Heart left ventricle (tissue), 16 donors: ENCODE data around the gene NEURL1. TPM values are rescaled to one million over a fixed set of nuclear protein-coding genes. Genes with fewer than 3 reads are reported as not detected.

Experiments used
- ATAC-seq, 4 donors: fragments of 200-7000 bp; cut with Tn5 transposase; one replicate each; pipeline ENCODE4 v1.9.1; 2020 to 2022; ENCODE audit warnings: moderate library complexity in 4 of 4, mild to moderate bottlenecking in 3 of 4, moderate number of reproducible peaks in 1 of 4
- DNase-seq, 5 donors: peaks; one replicate each; pipeline ENCODE4 v3.0.0-alpha.2; 2020
- H3K27ac ChIP-seq, 12 donors: fragments of 200-600 bp; sonication (generic) in 4 of 12; one replicate each; pipeline versions ENCODE4 v1.5.0 to v1.8.0; 2016 to 2022; ENCODE audit warnings: mild to moderate bottlenecking in 2 of 12
- H3K27me3 ChIP-seq, 9 donors: fragments of 200-600 bp; sonication (generic) in 2 of 9; one replicate each; pipeline versions ENCODE4 v1.5.1 to v1.8.0; 2016 to 2022; ENCODE audit warnings: mild to moderate bottlenecking in 3 of 9
- H3K36me3 ChIP-seq, 9 donors: fragments of 200-600 bp; sonication (generic) in 2 of 9; one replicate each; pipeline versions ENCODE4 v1.5.0 to v1.8.0; 2018 to 2022; ENCODE audit warnings: mild to moderate bottlenecking in 2 of 9
- H3K4me1 ChIP-seq, 12 donors: fragments of 200-600 bp; sonication (generic) in 4 of 12; one replicate each; pipeline versions ENCODE4 v1.5.0 to v1.8.0; 2016 to 2022; ENCODE audit warnings: mild to moderate bottlenecking in 3 of 12
- H3K4me3 ChIP-seq, 12 donors: fragments of 200-600 bp; sonication (generic) in 4 of 12; one replicate each; pipeline versions ENCODE4 v1.5.0 to v1.8.0; 2017 to 2022; ENCODE audit warnings: mild to moderate bottlenecking in 9 of 12, moderate library complexity in 4 of 12
- H3K9me3 ChIP-seq, 12 donors: fragments of 200-600 bp; sonication (generic) in 4 of 12; one replicate each; pipeline versions ENCODE4 v1.5.0 to v1.8.0; 2016 to 2022; ENCODE audit warnings: mild to moderate bottlenecking in 1 of 12
- CTCF ChIP-seq, 12 donors: fragments of 200-600 bp; sonication (generic) in 4 of 12; IDR thresholded peaks; one replicate each; pipeline versions ENCODE4 v1.5.0 to v1.8.0; 2018 to 2022; ENCODE audit warnings: antibody characterized with exemption in 12 of 12, mild to moderate bottlenecking in 5 of 12
- POLR2A ChIP-seq, 2 donors: fragments of 450-650 bp; IDR thresholded peaks; one replicate each; pipeline ENCODE4 v1.6.1; 2017; ENCODE audit warnings: antibody characterized with exemption in 2 of 2, mild to moderate bottlenecking in 2 of 2, moderate library complexity in 2 of 2
- WGBS, 4 donors: extraction: QIAGEN DNeasy Blood & Tissue Kit in 2 of 4; methylation state at CpG; one replicate each; pipeline versions ENCODE4 v1.1.5 to v1.1.7; 2013 to 2018; 5-methylcytosine and 5-hydroxymethylcytosine counted together
- intact Hi-C, 10 donors: fragments of 100-400 bp; cut with DNase I; formaldehyde crosslinking; loops; one replicate each; pipeline versions ENCODE4 v1.11.1 to v1.14.2; 2022
- polyA plus RNA-seq, 2 donors: library from polyadenylated mRNA; stranded (reverse); fragments of 200-250 nt; gene quantifications; one replicate each; pipeline ENCODE4 v1.2.3, GENCODE V29; 2013
- total RNA-seq, 9 donors: library from RNA; depleted of rRNA in 2 of 9; stranded (reverse); fragments of >200 nt in 2 of 9; fragmentation: NEBNext Ultra II Directional in 3 of 9; extraction: Animal tissue kit (Norgen Biotek cat#: 25700) in 3 of 9; gene quantifications; one replicate each; pipeline versions ENCODE4 v1.1.0 to v1.2.4, GENCODE V29; 2016 to 2023
- donor health status: ischemic (EF 13 %, LVEDD 7.1; RV severe dilation, severe dysfunction).
- donor health status: healthy with polysubstance abuse.
- donor health status: DM: no; HTN: yes; CAD: no.
- donor health status: DM: no; HTN: no; CAD: no.
- donor health status: ischemic (EF 25% LVEDD 6.9; RV normal size, moderate dysfunction).
- donor health status: ischemic (EF 25% LVEDD 5.7; RV mildly dilated, moderate dysfunction).
- donor health status: healthy.
- donor health status: DM: yes; HTN: yes; CAD: no.
- donor health status: ischemic (EF 35%, LVEDD 5.7; RV mildly dilated, moderate dysfunction).
- donor health status: nonischemic (EF 11% LVEDD 7.7; RV severe dilation, severe dysfunction).
- donor health status: DM: yes; HTN: yes; CAD: no.
- donor health status: PGD.
- donor health status: ischemic (EF 29% LVEDD 5.4; RV normal size, mild dysfunction).
- donor health status: nonischemic (EF 23%, LVEDD 6.1; RV moderate dilation, normal function).

Gene NEURL1
- total and polyA plus RNA-seq, 11 donors, result 0.07 to 0.64 (median 0.14) TPM; not detected in 2

GRCh38 chr10:103493916-103494877, 692 bp downstream of the NEURL1 start:
- peaks cover 0 to 30% (median 7%) of the 10 kb centered on the region in 12 donors for H3K4me1 ChIP-seq
- peak overlapping the region; percentile 47 to 71 (median 56) for H3K4me3 ChIP-seq
- ATAC-seq, result peak in 2 of 4 donors; percentile 9 to 20
- no peak overlapping the region for H3K27ac ChIP-seq
- H3K9me3 ChIP-seq, result no peaks in the 10 kb centered on the region
- DNase-seq, result no peak
- 2 to 7% (median 4%) methylated on average over 22 to 92 of the region's 92 CpGs for WGBS, 4 donors
- peaks cover 0 to 37% (median 9%) of the 10 kb centered on the region in 9 donors for H3K27me3 ChIP-seq
- TF ChIP-seq POLR2A (IDR thresholded peaks at IDR 0.05), result no peak
- TF ChIP-seq CTCF (IDR thresholded peaks at IDR 0.05), result no peak
- H3K36me3 ChIP-seq, result no peaks in the 10 kb centered on the region
- intact Hi-C loops, result no loop called here

GRCh38 chr10:103495321-103495720, 1.8 kb downstream of the NEURL1 start:
- no peak for TF ChIP-seq CTCF (IDR thresholded peaks at IDR 0.05)
- TF ChIP-seq POLR2A (IDR thresholded peaks at IDR 0.05), result no peak
- Histone ChIP-seq H3K9me3 (no peaks in the 10 kb centered on the region), H3K36me3 (no peaks in the 10 kb centered on the region), H3K27me3 (peaks cover 0 to 40% (median 9%) of the 10 kb centered on the region in 9 donors), H3K27ac (no peak overlapping the region), H3K4me1 (peaks cover 0 to 30% (median 7%) of the 10 kb centered on the region in 12 donors), H3K4me3 (no peak overlapping the region)
- intact Hi-C loops, result no loop called here
- DNase-seq, result no peak
- 86 to 93% (median 91%) methylated on average over 3 of the region's 3 CpGs for WGBS, 4 donors
- no peak for ATAC-seq

GRCh38 chr10:103497161-103497915, 3.8 kb downstream of the NEURL1 start:
- ATAC-seq, result no peak
- WGBS, 4 donors, result 81 to 86% (median 84%) methylated on average over 8 of the region's 8 CpGs
- H3K27ac ChIP-seq, result no peak overlapping the region

More at GRCh38 chr10:103497161-103497915, 3.8 kb downstream of the NEURL1 start:
- intact Hi-C loops, result no loop called here
- H3K27me3 ChIP-seq, result peaks cover 0 to 38% (median 9%) of the 10 kb centered on the region in 9 donors
- TF ChIP-seq CTCF (IDR thresholded peaks at IDR 0.05) (no peak), POLR2A (IDR thresholded peaks at IDR 0.05) (no peak)
- H3K9me3 ChIP-seq, result no peaks in the 10 kb centered on the region
- DNase-seq, result no peak
- H3K4me3 ChIP-seq, result no peak overlapping the region
- peaks cover 0 to 25% (median 7%) of the 10 kb centered on the region in 12 donors for H3K4me1 ChIP-seq
- H3K36me3 ChIP-seq, result no peaks in the 10 kb centered on the region
